Skin of body (tissue), 2 donors: ENCODE results near the gene DDI2. TPM values are rescaled to one million over a fixed set of nuclear protein-coding genes. Genes with fewer than 3 reads are reported as not detected.
"Not testable (repeated sequence)": the region's sequence is repeated elsewhere in the genome, so short reads cannot be mapped to it uniquely, and the experiment has no call there.

Source experiments
- DNase-seq: peaks from one replicate; lab custom pipeline; 2025; lab: John Stamatoyannopoulos, UW
- total RNA-seq: library from RNA; depleted of rRNA; stranded (reverse); fragments of >200 nt; gene quantifications from one replicate; pipeline ENCODE4 v1.2.3, GENCODE V29; 2014

The DDI2 gene
- total RNA-seq, 1 donor from 2014 or later: 54.4 TPM

DNA sequence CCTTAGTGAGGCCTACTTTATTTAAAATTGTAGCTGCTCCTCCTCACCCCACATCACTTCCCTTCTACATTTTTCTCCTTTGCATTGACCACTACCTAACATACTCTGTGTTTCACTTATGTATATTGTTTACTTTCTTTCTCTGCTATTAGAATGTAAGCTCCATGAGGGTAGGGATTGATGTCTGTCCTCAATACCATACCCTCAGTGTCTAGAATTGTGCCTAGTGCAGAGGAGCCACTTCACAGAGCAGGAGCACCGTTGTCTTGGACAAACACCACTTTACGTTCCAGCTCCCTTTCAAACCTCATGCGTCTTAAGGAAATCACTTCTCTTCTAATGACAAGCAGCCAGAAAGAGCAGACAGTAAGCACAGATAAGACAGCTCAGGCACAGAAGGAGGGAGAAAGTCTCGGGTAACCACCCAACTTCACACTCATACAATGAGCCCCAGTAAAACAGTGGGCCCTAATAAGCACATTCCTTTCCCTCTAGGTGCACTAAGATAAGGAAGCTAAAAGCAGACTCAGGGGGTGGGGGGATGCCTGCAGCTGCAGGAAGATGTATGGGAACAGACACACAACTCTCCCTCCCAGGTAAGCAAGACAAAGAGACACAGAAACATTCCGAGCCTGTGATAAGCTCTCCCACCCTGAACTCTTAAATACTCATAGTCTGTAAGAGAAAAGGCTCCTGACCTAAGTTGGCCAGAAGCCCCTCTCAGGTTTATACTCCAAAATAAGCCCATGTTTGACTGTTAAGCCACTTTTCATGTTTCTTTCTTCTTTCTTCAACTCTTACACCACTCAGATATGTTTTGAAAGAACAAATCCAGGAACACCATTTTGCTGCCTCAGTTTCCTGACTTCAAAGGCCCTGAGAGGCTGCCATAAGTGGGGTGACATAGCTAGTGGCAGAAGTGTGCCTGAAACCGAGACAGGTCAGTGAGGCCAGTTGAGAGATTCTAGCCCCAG lies 59.7 kb downstream of the DDI2 start:
- DNase-seq: no peak

DNA sequence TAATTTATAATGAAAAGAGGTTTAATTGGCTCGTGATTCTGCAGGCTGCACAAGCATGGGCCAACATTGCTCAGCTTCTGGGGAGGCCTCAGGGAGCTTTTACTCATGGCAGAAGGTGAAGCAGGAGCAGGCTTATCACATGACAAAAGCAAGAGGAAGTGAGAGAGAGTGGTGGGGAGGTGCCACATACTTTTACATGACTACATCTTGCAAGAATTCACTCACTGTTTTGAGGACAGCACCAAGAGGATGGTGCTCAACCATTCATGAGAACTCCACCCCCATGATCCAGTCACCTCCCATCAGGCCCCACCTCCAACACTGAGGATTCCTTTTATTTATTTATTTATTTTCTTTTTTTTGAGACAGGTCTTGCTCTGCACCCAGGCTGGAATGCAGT lies 61.3 kb downstream of the DDI2 start:
- no peak for DNase-seq

DNA sequence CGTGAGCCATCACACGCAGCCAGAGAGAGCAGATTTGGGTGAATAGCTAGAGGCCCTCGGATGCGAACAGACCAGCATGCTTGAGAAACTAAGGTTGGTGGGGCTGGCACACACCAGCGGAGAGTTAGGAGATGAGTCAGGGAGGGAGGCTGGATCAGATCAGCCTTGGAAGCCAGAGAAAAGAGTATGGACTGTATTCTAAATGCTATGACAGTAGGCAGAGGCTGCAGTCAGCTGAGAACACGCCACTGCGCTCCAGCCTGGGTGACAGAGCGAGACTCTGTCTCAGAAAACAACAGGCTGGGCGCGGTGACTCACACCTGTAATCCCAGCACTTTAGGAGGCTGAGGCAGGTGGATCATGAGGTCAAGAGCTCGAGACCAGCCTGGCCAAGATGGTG lies 62.9 kb downstream of the DDI2 start:
- no peak for DNase-seq

DNA sequence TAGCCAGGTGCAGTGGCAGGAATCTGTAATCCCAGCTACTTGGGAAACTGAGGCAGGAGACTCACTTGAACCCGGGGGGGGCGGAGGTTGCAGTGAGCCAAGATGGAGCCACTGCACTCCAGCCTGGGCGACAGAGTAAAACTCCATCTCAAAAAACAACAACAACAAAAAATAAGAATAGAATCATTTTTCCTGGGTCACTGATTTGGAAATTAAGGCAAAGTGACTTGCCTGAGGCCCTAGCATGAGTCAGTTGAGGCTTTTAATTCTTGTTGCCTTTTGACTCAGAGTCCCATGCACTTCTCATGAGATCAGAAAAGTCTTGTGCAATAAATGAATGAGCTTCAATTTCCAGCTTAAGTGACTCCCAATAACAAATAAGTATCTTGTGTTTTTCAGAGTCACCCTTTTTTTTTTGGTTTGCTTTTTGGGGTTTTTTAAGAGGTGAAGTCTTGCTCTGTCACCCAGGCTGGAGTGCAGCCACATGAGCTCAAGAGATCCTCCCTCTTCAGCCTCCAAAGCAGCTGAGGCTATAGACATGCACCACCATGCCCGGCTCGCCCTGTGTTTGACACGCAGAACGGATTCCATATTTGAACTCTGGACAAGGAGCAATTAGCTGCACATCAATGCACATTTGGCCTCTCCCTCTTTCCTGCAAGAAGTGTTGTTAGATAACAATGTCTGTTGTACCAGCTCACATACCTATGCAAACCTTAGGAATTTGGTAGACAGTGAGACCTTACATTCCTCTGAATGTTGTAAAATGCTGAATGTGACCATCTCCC lies 63.5 kb downstream of the DDI2 start:
- no peak for DNase-seq

DNA sequence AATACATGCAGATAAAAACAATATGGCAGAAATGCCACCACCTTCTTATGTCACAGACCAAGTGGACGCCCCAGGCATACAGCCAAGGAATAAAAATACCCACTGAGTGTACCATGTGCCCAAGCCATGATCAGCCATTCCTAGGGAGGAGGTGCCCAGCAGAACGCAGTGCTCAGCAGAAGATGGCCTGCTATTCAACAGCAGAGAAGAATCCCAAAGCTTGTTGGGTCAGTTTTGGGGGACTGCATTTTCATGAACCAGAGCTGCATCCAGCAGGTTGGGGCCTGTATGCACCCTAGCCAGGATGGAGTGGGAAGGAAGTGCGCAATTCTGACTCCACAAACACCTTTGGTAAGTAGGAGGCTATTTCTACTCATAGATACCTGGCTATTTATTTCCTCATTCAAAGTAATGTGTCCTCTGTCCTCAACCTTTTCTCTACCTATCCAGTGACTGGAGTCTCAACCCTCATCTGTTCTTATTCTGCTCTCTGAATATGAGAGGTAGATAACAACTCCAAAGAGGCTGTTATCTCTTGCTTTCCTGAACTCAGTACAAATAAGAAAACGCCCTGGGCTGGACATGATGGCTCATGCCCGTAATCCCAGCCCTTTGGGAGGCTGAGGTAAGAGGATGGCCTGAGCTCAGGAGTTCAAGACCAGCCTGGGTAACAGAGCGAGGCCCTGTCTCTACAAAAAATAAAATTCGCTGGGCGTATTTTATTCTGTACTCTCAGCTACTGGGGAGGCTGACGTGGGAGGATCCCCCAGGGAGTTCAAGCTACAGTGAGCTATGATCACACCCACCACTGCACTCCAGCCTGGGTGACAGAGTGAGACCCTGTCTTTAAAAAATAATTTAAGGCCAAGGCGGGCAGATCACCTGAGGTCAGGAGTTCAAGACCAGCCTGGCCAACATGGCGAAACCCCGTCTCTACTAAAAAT lies 64.4 kb downstream of the DDI2 start:
- no peak for DNase-seq

- DNase-seq: no peak
Observed at GRCh38 chr1:15682936-15683341, 65.7 kb downstream of the DDI2 start.

DNA sequence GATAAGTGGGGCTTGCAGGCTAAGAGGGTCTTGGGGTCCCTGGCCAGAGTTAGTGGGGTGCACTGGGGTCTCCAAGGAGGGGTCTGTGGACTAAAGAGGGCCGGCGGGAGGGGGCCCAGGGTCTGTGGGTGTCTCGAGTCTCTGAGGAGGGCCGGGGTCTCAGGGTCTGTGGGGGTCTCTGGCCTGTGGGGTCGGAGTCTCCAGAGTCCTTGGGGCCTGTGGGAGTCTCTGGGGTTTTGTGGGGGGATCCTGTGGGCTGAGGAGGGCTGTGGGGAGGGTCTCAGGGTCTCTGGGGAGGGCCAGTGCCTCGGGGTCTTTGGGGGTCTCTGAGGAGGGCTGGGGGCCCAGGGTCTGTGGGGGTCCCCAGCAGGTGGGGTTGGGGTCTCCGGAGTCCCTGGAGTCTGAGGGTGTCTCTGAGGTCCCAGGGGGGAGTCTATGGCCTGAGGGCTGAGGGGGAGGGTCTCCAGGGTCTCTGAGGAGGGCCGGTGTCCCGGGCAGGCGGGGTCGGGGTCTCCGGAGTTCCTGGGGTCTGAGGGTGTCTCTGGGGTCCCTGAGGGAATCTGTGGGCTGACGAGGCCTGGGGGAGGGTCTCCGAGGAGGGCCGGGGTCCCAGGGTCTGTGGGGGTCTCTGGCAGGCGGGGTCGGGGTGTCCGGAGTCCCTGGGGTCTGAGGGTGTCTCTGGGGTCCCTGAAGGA lies 66.2 kb downstream of the DDI2 start:
- DNase-seq: no peak

- DNase-seq: no peak
Observed at GRCh38 chr1:15684042-15684461, 66.8 kb downstream of the DDI2 start, which contains the start of gene PLEKHM2. Gene PLEKHM2, plus strand, starts transcription at chr1:15684320. Its CDS starts 239 bp downstream, at chr1:15684559.

DNA sequence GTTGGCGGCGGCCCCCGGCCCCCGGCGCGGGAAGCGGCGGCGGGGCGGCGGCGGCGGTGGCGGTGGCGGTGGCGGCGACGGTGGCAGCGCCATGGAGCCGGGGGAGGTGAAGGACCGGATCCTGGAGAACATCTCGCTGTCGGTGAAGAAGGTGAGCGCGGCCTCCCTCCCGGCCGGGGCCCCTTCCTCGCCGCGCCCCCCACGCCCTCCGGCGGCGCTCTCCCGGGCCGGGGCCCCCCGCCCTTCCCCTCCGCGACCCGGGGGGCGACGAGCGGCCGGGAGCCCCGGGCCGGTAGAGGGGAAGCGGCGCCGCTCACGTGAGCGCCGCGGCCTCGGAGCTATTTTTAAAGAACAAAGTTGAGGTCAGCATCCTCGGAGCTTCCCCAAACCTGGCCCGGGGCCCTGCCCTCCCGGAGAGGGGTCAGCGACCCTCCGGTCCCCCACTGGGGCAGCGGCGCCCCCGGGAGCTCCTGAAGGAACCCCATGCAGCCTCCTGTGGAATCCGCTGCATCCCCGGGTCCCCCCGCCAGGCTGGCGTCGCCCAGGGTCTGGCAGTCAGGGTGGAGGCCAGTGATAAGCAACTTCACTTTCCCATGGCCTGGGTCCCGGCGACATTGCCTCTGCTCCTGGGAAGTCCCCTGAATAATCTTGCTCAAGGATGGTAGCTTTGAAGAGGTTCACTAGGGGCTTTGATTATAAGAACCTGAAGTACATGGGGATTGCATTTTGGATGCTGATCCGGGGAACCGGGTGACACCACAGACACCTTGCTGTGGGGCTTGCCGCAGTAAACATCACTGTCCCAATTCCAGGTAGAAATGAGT lies 67.4 kb downstream of the DDI2 start:
- DNase-seq: no peak

DNA sequence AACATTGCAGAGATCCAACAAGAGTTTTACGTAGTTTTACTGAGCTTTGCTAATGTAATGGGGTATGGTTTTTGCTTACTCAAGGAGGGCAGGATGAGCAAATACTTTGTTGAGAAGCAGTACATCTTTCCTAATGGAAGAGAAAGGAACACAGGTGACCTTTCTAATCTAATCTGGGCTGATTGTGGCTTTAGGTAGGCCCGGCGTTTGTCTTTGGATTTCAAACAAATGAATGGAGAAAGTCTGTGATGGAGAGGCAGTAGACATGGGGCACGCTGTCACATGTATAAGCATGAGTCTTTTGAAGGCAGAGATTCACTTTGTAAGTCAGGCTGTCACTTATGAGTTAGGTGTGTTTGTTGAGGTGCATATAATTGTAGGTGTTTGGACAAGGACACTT lies 68.6 kb downstream of the DDI2 start:
- no peak for DNase-seq

DNA sequence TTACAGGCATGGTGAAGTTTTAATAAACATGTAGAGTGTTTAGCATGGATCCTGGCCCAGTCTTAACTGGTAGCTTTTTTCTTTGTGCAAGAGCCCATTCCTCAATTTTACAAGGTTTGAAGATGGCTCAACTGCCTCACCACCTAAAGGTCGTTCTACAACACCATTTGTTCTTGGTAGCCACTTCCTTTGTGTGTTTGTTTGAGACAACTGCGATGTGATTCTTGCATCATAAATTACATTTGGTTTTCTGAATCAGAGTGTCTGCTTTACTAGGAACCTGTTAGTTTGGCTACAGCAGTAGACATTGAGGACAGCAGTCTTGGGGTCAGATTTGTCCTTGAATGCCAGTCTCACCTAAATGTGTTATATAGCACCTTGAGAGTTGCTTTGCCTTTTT lies 70.2 kb downstream of the DDI2 start:
- no peak for DNase-seq

DNA sequence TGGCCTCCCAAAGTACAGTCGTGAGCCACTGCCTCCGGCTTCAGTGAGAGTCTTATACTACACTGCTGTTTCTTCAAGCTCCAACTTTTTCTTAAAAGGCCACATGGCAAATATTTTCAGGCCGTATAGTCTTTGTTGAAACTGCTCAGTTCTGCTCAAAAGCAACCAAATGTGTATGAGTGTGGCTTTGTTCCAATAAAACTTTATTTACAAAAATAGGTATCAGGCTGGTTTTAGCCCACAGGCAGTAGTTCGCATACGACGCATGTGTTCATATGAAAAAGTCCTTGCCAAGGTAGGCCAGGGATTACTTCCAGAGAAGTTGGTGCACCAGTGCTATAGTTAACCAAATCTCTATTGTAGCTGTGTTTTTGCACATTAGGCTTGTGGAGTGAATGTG lies 73.1 kb downstream of the DDI2 start:
- DNase-seq: no peak

DNA sequence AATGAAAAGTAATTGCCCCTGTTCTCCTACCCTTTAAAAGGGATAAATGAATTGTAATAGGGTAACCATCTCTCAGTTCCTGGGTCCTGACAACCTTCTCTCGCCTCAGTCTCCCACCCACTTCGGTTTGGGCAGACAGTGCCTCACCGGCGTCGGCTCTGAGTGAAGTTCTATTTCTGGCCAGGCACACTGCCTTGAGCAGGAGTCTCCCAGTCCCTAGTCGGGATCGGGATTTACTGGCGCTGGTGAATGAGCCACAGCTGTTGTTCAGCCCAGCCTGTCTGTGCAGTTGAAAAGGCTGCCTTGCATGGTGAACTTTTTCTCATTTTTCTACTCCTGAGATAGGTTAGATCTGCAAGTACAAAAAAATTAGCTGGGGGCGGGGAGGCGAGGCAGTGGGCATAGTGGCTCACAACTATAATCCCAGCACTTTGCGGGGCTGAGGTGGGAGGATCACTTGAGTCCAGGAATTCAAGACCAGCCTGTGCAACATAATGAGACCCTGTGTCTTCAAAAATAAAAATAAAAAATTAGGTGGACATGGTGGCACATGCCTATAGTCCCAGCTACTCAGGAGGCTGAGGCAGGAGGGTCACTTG lies 74.3 kb downstream of the DDI2 start:
- no peak for DNase-seq

- DNase-seq: no peak
Observed at GRCh38 chr1:15692121-15692682, 74.9 kb downstream of the DDI2 start.

DNA sequence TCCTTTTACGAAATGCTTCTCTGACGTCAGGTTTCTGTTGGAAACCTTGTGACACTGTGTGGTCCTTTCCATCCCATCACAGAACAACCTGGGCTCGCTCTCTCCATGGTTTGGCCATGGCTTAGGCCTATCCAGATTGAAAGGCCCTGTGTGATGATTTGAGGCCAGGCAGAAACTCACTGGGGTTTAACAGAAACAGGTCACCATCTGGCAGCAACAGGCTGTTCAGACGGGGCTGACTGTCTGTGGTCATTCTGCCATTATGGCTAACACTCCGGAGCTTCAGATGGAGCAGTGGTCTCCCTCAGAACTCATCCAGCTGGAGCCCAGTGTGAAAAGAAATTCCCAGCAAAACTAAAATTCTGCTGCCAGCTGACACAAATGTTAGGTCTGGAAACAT lies 76.1 kb downstream of the DDI2 start:
- no peak for DNase-seq

- DNase-seq: no peak
Observed at GRCh38 chr1:15696956-15697521, 79.8 kb downstream of the DDI2 start.

- no peak for DNase-seq
Observed at GRCh38 chr1:15698201-15698600, 80.9 kb downstream of the DDI2 start.

- not testable (repeated sequence) for DNase-seq
Observed at GRCh38 chr1:15699321-15699720, 82.1 kb downstream of the DDI2 start.

GRCh38 chr1:15700508-15700907 lies 83.2 kb downstream of the DDI2 start:
- DNase-seq: no peak
